HEK293 (cell line): ENCODE measurements around the gene PADI2.

Experiments used
- CTCF ChIA-PET: fragments of 350-600 bp; formaldehyde crosslinking; extraction: SDS; loops from one replicate; lab custom pipeline; 2021; ENCODE audit warnings: antibody characterized with exemption; lab: Yijun Ruan, JAX
- POLR2A ChIA-PET: fragments of 300-600 bp; formaldehyde crosslinking; extraction: SDS; loops from one replicate; lab custom pipeline; 2020; ENCODE audit warnings: antibody characterized with exemption, inconsistent platforms; lab: Yijun Ruan, JAX
- H3K27ac ChIP-seq: fragments of 200-500 bp; sonication (Bioruptor generic); 2 replicates; pipeline ENCODE4 v1.5.1; 2014; ENCODE audit warnings: low read depth, low read length, control low read depth, inconsistent platforms; ENCODE audit errors: extremely low read depth
- H3K36me3 ChIP-seq, 2 experiments: fragments of 200-500 bp in 1 of 2; sonication (Bioruptor generic) in 1 of 2; 1 replicate in 1 of 2; 2 replicates in 1 of 2; pipeline ENCODE4 v1.5.1; 2014 to 2017; ENCODE audit warnings: inconsistent platforms in 2 of 2, low read length in 2 of 2; ENCODE audit not compliant: control insufficient read depth in 2 of 2, insufficient read depth in 1 of 2
- H3K4me1 ChIP-seq: fragments of 200-500 bp; sonication (Bioruptor generic); 2 replicates; pipeline ENCODE4 v1.5.1; 2014; ENCODE audit warnings: mild to moderate bottlenecking, low read length, inconsistent platforms; ENCODE audit not compliant: control insufficient read depth, insufficient read depth
- H3K4me3 ChIP-seq: 2 replicates; pipeline ENCODE4 v1.5.1; 2011; ENCODE audit warnings: low read depth, mild to moderate bottlenecking, control low read depth, low read length, moderate library complexity
- H3K9me3 ChIP-seq: fragments of 200-500 bp; sonication (Bioruptor generic); 2 replicates; pipeline ENCODE4 v1.5.1; 2014; ENCODE audit warnings: low read depth, low read length, inconsistent platforms; ENCODE audit not compliant: control insufficient read depth, insufficient read depth
- BCL11A ChIP-seq: fragments of 450-650 bp; formaldehyde crosslinking; IDR thresholded peaks from 2 replicates; pipeline ENCODE4 v1.5.1; 2016; ENCODE audit warnings: low read depth, missing biosample characterization, missing genetic modification characterization
- GLI4 ChIP-seq: fragments of 450-650 bp; formaldehyde crosslinking; IDR thresholded peaks from 2 replicates; pipeline ENCODE4 v1.5.1; 2016; ENCODE audit warnings: missing biosample characterization, missing genetic modification characterization
- HOXD13 ChIP-seq: sonication (generic); formaldehyde crosslinking; IDR thresholded peaks from 2 replicates; pipeline ENCODE4 v1.8.0; 2022; ENCODE audit warnings: missing genetic modification reagents, borderline replicate concordance
- IKZF3 ChIP-seq: fragments of 450-650 bp; IDR thresholded peaks from 2 replicates; pipeline ENCODE4 v1.5.0; 2018; ENCODE audit warnings: missing biosample characterization, mild to moderate bottlenecking, missing genetic modification characterization, moderate library complexity
- KLF7 ChIP-seq: fragments of 450-650 bp; formaldehyde crosslinking; IDR thresholded peaks from 2 replicates; pipeline ENCODE4 v1.5.1; 2016; ENCODE audit warnings: missing biosample characterization, missing genetic modification characterization, borderline replicate concordance
- MZF1 ChIP-seq: fragments of 450-650 bp; formaldehyde crosslinking; IDR thresholded peaks from 2 replicates; pipeline ENCODE4 v1.5.1; 2017; ENCODE audit warnings: missing biosample characterization, missing genetic modification characterization, borderline replicate concordance
- OSR2 ChIP-seq: fragments of 450-650 bp; formaldehyde crosslinking; IDR thresholded peaks from 2 replicates; pipeline ENCODE4 v1.5.1; 2016; ENCODE audit warnings: missing biosample characterization, missing genetic modification characterization
- SCRT2 ChIP-seq: fragments of 450-650 bp; formaldehyde crosslinking; IDR thresholded peaks from 2 replicates; pipeline ENCODE4 v1.5.1; 2016; ENCODE audit warnings: missing biosample characterization, missing genetic modification characterization
- ZBTB48 ChIP-seq: fragments of 450-650 bp; formaldehyde crosslinking; IDR thresholded peaks from 2 replicates; pipeline ENCODE4 v1.5.1; 2016; ENCODE audit warnings: missing biosample characterization, missing genetic modification characterization
- ZBTB7A ChIP-seq: fragments of 450-650 bp; formaldehyde crosslinking; IDR thresholded peaks from 2 replicates; pipeline ENCODE4 v1.5.1; 2016; ENCODE audit warnings: low read depth, missing biosample characterization, missing genetic modification characterization
- ZFHX2 ChIP-seq: fragments of 450-650 bp; formaldehyde crosslinking; conservative IDR thresholded peaks from 2 replicates; pipeline ENCODE4 v1.5.1; 2016; ENCODE audit warnings: missing biosample characterization, missing genetic modification characterization
- ZNF112 ChIP-seq: fragments of 450-650 bp; formaldehyde crosslinking; IDR thresholded peaks from 2 replicates; pipeline ENCODE4 v1.5.0; 2017; ENCODE audit warnings: missing biosample characterization, missing genetic modification characterization
- ZNF302 ChIP-seq: fragments of 450-650 bp; formaldehyde crosslinking; IDR thresholded peaks from 2 replicates; pipeline ENCODE4 v1.5.1; 2016; ENCODE audit warnings: missing biosample characterization, missing genetic modification characterization, low read depth
- ZNF335 ChIP-seq: fragments of 450-650 bp; formaldehyde crosslinking; conservative IDR thresholded peaks from 2 replicates; pipeline ENCODE4 v1.5.1; 2016; ENCODE audit warnings: missing biosample characterization, missing genetic modification characterization
- ZNF391 ChIP-seq: fragments of 450-650 bp; formaldehyde crosslinking; IDR thresholded peaks from 2 replicates; pipeline ENCODE4 v1.5.1; 2016; ENCODE audit warnings: low read depth, missing biosample characterization, missing genetic modification characterization, borderline replicate concordance
- ZNF394 ChIP-seq: fragments of 450-650 bp; formaldehyde crosslinking; IDR thresholded peaks from 2 replicates; pipeline ENCODE4 v1.5.1; 2016; ENCODE audit warnings: missing biosample characterization, missing genetic modification characterization, mild to moderate bottlenecking, moderate library complexity, borderline replicate concordance
- ZNF433 ChIP-seq: fragments of 450-650 bp; formaldehyde crosslinking; IDR thresholded peaks from 2 replicates; pipeline ENCODE4 v1.5.1; 2016; ENCODE audit warnings: missing biosample characterization, missing genetic modification characterization, low read depth
- TF ChIP-seq, protein P1 (sequence below): fragments of 450-650 bp; formaldehyde crosslinking; IDR thresholded peaks from 2 replicates; pipeline ENCODE4 v1.5.1; 2017; ENCODE audit warnings: missing biosample characterization, missing genetic modification characterization
- TF ChIP-seq, protein P2 (sequence below): fragments of 450-650 bp; formaldehyde crosslinking; IDR thresholded peaks from 2 replicates; pipeline ENCODE4 v1.5.1; 2016; ENCODE audit warnings: missing biosample characterization, missing genetic modification characterization
- TF ChIP-seq, protein P3 (sequence below): fragments of 450-650 bp; formaldehyde crosslinking; IDR thresholded peaks from 2 replicates; pipeline ENCODE4 v1.5.1; 2016; ENCODE audit warnings: missing biosample characterization, missing genetic modification characterization, low read depth

The PADI2 gene

DNA sequence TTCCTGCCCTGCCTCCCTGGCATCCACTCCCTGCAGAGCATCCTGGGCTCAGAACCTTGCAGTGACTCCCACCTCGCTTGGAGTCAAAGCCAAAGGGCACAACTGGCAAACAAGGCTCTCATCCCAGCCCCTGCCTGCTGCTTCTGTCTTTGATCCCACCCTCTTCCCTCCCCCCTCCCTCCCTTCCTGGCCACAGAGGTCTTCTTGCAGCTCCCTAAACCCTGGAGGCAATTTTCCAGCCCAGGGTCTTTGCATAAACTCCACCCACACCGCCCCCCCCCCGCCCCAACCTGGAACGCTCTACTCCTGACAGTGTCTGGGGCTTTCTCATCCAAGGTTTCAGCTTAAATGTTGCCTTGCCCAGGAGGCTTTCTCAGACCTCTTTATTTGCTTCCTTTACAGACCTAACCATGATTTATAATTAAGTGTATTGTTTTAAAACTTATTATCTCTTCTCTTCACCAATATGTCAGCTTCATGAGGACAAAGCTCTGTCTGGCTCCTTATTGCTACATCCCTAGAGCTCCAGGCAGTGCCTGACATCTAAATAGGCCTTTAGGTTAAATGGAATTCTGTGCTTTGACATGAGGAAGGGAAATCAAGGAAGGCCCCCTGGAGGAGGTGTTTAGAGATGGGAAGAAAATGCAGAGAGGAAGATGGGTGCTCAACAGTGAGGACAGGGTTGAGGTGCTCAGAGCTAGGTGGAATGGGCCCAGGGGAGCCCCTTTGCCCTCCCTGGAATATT is 48.0 kb upstream of the PADI2 start (continued):
- TF ChIP-seq ZNF302 (tag by site-specific recombination) (no peak), OSR2 (no peak), ZBTB48 (tag by site-specific recombination) (no peak), GLI4 (tag by site-specific recombination) (no peak)

DNA sequence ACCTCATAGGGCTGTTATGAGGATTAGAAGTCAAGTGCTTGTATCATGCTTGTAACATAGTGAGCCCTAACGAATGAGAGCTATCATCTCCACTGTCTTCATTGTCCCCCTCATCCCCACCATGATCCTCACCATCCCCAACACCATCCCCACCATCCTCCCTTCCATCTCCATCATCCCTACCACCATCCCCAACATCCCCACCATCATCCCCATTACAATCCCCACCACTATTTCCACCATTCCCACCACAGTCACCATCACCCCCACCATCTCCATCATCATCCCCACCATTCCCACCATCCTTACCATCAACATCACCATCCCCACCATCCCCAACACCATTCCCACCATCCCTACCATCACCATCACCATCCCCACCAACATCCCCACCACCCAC is 46.6 kb upstream of the PADI2 start:
- no peaks in the 10 kb centered on the region for H3K36me3 ChIP-seq
- TF ChIP-seq, protein P1, sequence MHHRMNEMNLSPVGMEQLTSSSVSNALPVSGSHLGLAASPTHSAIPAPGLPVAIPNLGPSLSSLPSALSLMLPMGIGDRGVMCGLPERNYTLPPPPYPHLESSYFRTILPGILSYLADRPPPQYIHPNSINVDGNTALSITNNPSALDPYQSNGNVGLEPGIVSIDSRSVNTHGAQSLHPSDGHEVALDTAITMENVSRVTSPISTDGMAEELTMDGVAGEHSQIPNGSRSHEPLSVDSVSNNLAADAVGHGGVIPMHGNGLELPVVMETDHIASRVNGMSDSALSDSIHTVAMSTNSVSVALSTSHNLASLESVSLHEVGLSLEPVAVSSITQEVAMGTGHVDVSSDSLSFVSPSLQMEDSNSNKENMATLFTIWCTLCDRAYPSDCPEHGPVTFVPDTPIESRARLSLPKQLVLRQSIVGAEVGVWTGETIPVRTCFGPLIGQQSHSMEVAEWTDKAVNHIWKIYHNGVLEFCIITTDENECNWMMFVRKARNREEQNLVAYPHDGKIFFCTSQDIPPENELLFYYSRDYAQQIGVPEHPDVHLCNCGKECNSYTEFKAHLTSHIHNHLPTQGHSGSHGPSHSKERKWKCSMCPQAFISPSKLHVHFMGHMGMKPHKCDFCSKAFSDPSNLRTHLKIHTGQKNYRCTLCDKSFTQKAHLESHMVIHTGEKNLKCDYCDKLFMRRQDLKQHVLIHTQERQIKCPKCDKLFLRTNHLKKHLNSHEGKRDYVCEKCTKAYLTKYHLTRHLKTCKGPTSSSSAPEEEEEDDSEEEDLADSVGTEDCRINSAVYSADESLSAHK (tag by site-specific recombination) = no peak
- peak; percentile 61; the same call in 1 of the 2 replicates for TF ChIP-seq MZF1 (tag by site-specific recombination)
- no peak for TF ChIP-seq ZNF112 (tag by site-specific recombination)
- TF ChIP-seq ZNF391 (tag by site-specific recombination) = no peak
- TF ChIP-seq, all 188 proteins: peak for 1
- CTCF ChIA-PET = no interaction called here
- POLR2A ChIA-PET = no interaction called here
- no peaks in the 10 kb centered on the region for H3K4me1 ChIP-seq
- no peak overlapping the region for H3K4me3 ChIP-seq
- H3K27ac ChIP-seq = no peak overlapping the region
- H3K9me3 ChIP-seq = no peaks in the 10 kb centered on the region

DNA sequence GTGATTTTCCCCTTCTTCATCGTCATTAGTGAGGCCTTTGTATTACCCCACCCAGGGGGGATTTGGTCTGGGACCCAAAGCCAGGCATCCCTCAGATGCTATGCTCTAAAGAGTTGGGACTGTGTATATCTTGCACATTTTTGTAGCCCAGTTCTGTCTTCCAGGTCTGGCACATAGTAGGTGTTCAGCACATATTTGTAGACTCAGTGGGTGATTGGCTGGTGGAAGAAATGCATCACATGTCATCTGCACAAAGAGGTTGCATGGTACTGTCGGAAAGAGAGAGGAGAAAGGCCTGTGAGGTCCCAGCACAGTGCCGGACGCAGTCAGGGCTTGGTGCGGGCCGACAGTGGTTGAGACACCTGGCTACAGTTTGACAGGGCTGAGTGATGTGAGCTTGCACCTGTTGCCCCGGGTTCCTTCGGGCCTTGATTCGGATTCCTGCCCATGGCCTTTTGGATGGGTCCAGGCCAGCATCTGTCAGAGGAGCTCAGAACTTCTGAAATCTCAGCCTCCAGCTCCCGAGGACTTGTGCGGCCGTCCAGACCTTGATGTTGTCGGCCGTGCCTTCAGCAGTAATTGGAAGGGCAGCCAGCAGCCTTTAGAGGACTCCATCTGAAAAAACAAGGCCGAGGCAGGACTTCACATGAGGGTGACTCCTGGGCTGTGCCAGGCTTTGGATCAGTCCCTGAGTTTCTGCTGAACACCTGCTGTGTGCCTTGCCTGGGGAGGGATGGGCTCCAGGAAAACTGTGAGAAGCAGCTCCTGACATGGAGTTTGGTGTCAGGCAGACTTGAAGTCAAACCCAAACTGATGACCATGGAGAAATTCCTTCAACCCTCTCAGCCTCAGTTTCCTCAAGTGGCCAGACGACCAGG is 44.8 kb upstream of the PADI2 start:
- no peaks in the 10 kb centered on the region for H3K4me1 ChIP-seq
- H3K9me3 ChIP-seq = no peaks in the 10 kb centered on the region
- ChIA-PET POLR2A (no interaction called here), CTCF (interaction anchor here (0.6 kb wide), 1 partner anchor 162 kb away, joined by 3 read pairs; no protein-coding TSS in a partner anchor)
- peak; percentile 45; the same call in 1 of the 2 replicates for TF ChIP-seq SCRT2 (tag by site-specific recombination)
- TF ChIP-seq IKZF3 = no peak
- no peak overlapping the region for H3K27ac ChIP-seq
- no peaks in the 10 kb centered on the region for H3K36me3 ChIP-seq
- H3K4me3 ChIP-seq = no peak overlapping the region

DNA sequence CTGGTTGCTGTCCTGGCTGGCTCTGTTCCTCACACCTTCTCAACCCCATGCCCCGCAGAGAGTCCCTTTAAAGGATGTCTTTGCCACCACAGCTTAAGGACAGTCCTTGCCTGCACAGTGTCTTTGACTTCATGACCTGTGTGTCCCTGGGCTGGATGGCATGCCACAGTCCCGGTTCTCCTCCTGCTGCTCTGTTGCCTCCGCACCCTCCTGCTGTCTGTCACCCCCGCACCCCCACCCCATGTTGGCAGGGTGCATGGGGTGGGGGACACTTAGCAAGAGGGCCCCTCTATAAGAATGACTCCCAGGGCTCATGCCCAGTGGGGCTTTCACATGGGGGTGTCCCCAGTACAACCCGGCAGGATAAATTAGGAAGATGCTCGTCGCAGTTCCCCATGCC is 44.1 kb upstream of the PADI2 start:
- no peaks in the 10 kb centered on the region for H3K36me3 ChIP-seq
- no peak overlapping the region for H3K27ac ChIP-seq
- POLR2A ChIA-PET = no interaction called here
- H3K9me3 ChIP-seq = no peaks in the 10 kb centered on the region
- CTCF ChIA-PET = interaction anchor here (1.4 kb wide), 1 partner anchor 38 kb away, joined by 5 read pairs; no protein-coding TSS in a partner anchor
- H3K4me3 ChIP-seq = no peak overlapping the region
- H3K4me1 ChIP-seq = no peaks in the 10 kb centered on the region
- TF ChIP-seq, protein P2, sequence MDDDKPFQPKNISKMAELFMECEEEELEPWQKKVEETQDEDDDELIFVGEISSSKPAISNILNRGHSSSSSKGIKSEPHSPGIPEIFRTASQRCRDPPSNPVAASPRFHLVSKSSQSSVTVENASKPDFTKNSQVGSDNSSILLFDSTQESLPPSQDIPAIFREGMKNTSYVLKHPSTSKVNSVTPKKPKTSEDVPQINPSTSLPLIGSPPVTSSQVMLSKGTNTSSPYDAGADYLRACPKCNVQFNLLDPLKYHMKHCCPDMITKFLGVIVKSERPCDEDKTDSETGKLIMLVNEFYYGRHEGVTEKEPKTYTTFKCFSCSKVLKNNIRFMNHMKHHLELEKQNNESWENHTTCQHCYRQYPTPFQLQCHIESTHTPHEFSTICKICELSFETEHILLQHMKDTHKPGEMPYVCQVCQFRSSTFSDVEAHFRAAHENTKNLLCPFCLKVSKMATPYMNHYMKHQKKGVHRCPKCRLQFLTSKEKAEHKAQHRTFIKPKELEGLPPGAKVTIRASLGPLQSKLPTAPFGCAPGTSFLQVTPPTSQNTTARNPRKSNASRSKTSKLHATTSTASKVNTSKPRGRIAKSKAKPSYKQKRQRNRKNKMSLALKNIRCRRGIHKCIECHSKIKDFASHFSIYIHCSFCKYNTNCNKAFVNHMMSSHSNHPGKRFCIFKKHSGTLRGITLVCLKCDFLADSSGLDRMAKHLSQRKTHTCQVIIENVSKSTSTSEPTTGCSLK (tag by site-specific recombination) = no peak
- TF ChIP-seq ZFHX2 (tag by site-specific recombination) (no peak), ZBTB7A (no peak), HOXD13 (CRISPR knock-in tag) (no peak), KLF7 (tag by site-specific recombination) (no peak), ZNF394 (tag by site-specific recombination) (no peak), ZNF433 (tag by site-specific recombination) (no peak), BCL11A (tag by site-specific recombination) (no peak), ZNF335 (no peak)
- TF ChIP-seq, protein P3, sequence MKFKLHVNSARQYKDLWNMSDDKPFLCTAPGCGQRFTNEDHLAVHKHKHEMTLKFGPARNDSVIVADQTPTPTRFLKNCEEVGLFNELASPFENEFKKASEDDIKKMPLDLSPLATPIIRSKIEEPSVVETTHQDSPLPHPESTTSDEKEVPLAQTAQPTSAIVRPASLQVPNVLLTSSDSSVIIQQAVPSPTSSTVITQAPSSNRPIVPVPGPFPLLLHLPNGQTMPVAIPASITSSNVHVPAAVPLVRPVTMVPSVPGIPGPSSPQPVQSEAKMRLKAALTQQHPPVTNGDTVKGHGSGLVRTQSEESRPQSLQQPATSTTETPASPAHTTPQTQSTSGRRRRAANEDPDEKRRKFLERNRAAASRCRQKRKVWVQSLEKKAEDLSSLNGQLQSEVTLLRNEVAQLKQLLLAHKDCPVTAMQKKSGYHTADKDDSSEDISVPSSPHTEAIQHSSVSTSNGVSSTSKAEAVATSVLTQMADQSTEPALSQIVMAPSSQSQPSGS = no peak
- TF ChIP-seq, all 188 proteins: peak for 0
